Suprapubic skin (tissue), 4 donors: ENCODE results near the gene SHC3. TPM values are rescaled to one million over a fixed set of nuclear protein-coding genes. Genes with fewer than 3 reads are reported as not detected.

ENCODE experiments used
- DNase-seq, 2 donors: peaks; one replicate each; pipeline ENCODE4 v3.0.0-alpha.2; 2019; ENCODE audit warnings: low spot score in 2 of 2
- H3K27ac ChIP-seq: fragments of 200-600 bp; sonication (generic); one replicate; pipeline ENCODE4 v1.5.1; 2019
- H3K27me3 ChIP-seq: fragments of 200-600 bp; sonication (generic); one replicate; pipeline ENCODE4 v1.5.1; 2019
- H3K36me3 ChIP-seq: fragments of 200-600 bp; sonication (generic); one replicate; pipeline ENCODE4 v1.5.1; 2019
- H3K4me1 ChIP-seq: fragments of 200-600 bp; sonication (generic); one replicate; pipeline ENCODE4 v1.5.1; 2019
- H3K4me3 ChIP-seq: fragments of 200-600 bp; sonication (generic); one replicate; pipeline ENCODE4 v1.5.1; 2019; ENCODE audit warnings: mild to moderate bottlenecking
- H3K9me3 ChIP-seq: fragments of 200-600 bp; sonication (generic); one replicate; pipeline ENCODE4 v1.5.1; 2019
- EP300 ChIP-seq: sonication (generic); formaldehyde crosslinking; IDR thresholded peaks from one replicate; pipeline ENCODE4 v1.6.1; 2017; ENCODE audit warnings: antibody characterized with exemption
- POLR2A ChIP-seq, 2 donors: fragments of 450-650 bp; IDR thresholded peaks; one replicate each; pipeline ENCODE4 v1.6.1; 2017; ENCODE audit warnings: antibody characterized with exemption in 2 of 2, mild to moderate bottlenecking in 2 of 2, moderate library complexity in 2 of 2
- POLR2AphosphoS5 ChIP-seq, 3 donors: sonication (generic); formaldehyde crosslinking; IDR thresholded peaks; one replicate each; pipeline ENCODE4 v1.6.1; 2017; ENCODE audit warnings: antibody characterized with exemption in 3 of 3
- WGBS: methylation state at CpG from one replicate; pipeline ENCODE4 v1.1.5; 2018; 5-methylcytosine and 5-hydroxymethylcytosine counted together
- total RNA-seq, 4 donors: library from RNA; depleted of rRNA; stranded (reverse); fragments of >200 nt; gene quantifications; one replicate each; pipeline ENCODE4 v1.1.0, GENCODE V29; 2016
- TF ChIP-seq, protein P1 (sequence below), 2 donors: fragments of 200-600 bp in 1 of 2; fragments of 450-650 bp in 1 of 2; sonication (generic) in 1 of 2; IDR thresholded peaks; one replicate each; pipeline ENCODE4 v1.5.1; 2016 to 2019; ENCODE audit warnings: antibody characterized with exemption in 2 of 2, mild to moderate bottlenecking in 1 of 2, moderate library complexity in 1 of 2

The SHC3 gene
- total RNA-seq, 4 donors from 2014 or later: 1.7 to 6.0 (median 3.2) TPM

DNA sequence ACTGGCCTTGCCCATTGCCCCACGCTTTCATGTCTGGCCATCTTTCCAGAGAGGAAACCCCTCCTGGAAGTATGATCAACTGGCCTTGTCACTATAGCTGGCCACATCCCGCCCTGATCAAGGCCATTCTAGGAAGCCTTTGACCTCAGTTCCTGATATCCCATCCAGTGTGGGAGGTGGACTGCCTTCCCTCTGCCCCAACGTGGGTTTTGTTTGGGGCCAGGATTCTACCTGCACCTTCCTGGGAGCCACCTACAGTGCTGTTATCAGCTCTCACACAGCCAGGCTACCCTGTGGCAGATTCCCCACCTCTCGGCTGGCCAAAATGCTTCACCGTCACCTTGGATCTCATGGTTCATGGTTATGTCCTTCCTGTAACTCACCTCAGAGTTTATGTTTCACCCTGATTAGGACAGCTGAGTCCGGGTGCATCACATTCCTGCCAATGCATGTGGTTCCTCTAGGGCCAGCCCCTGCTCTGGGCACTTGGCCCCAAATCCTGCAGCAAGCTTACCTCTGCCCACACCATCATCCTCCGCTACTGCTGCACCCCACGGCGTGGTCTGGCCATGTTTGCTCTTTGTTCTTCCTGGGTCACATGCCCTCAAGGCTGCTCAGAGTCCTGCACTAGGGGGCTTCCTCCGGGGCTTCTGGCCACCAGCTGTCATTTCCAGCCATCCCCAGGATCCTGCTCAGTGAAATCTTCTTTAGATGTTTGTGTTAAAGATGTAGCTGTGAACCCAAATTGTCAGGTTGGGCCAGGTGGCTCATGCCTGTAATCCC lies 211.5 kb downstream of the SHC3 start:
- DNase-seq: no peak
- Histone ChIP-seq H3K4me1 (no peaks in the 10 kb centered on the region), H3K27me3 (no peaks in the 10 kb centered on the region), H3K36me3 (no peaks in the 10 kb centered on the region), H3K9me3 (no peaks in the 10 kb centered on the region), H3K27ac (no peak overlapping the region), H3K4me3 (no peak overlapping the region)
- TF ChIP-seq, protein P1, sequence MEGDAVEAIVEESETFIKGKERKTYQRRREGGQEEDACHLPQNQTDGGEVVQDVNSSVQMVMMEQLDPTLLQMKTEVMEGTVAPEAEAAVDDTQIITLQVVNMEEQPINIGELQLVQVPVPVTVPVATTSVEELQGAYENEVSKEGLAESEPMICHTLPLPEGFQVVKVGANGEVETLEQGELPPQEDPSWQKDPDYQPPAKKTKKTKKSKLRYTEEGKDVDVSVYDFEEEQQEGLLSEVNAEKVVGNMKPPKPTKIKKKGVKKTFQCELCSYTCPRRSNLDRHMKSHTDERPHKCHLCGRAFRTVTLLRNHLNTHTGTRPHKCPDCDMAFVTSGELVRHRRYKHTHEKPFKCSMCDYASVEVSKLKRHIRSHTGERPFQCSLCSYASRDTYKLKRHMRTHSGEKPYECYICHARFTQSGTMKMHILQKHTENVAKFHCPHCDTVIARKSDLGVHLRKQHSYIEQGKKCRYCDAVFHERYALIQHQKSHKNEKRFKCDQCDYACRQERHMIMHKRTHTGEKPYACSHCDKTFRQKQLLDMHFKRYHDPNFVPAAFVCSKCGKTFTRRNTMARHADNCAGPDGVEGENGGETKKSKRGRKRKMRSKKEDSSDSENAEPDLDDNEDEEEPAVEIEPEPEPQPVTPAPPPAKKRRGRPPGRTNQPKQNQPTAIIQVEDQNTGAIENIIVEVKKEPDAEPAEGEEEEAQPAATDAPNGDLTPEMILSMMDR (IDR thresholded peaks at IDR 0.05): no peak
- no peak for TF ChIP-seq POLR2A (IDR thresholded peaks at IDR 0.05)
- no peak for TF ChIP-seq POLR2AphosphoS5 (IDR thresholded peaks at IDR 0.05)
- no peak for TF ChIP-seq EP300
- 76% methylated on average over 10 of the region's 10 CpGs for WGBS

DNA sequence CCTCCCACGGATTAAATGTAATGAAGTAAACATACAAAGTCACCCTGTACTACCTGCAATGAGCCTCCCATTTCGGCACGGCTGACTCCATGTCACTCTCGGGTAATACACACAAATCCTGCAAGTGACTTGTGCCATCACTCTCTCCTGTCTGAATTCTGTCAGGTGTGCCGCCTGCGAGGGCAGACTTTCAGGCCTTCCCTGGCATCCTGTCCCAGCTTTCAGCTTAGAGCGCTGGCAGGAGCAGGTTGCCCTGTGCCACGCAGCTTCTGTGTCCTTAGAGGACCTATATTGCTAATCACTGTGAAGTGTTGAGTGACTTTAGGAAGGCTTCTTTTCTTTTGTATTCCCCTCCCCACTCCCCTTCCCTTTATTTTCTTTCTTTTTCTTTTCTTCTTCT lies 213.1 kb downstream of the SHC3 start:
- no peaks in the 10 kb centered on the region for H3K4me1 ChIP-seq
- H3K4me3 ChIP-seq: no peak overlapping the region
- no peaks in the 10 kb centered on the region for H3K9me3 ChIP-seq
- no peak overlapping the region for H3K27ac ChIP-seq
- no peak for DNase-seq
- TF ChIP-seq POLR2AphosphoS5 (IDR thresholded peaks at IDR 0.05) (no peak), POLR2A (IDR thresholded peaks at IDR 0.05) (no peak), EP300 (no peak)
- TF ChIP-seq, protein P1 (IDR thresholded peaks at IDR 0.05): no peak
- H3K36me3 ChIP-seq: no peaks in the 10 kb centered on the region
- 77% methylated on average over 8 of the region's 8 CpGs for WGBS
- no peaks in the 10 kb centered on the region for H3K27me3 ChIP-seq

DNA sequence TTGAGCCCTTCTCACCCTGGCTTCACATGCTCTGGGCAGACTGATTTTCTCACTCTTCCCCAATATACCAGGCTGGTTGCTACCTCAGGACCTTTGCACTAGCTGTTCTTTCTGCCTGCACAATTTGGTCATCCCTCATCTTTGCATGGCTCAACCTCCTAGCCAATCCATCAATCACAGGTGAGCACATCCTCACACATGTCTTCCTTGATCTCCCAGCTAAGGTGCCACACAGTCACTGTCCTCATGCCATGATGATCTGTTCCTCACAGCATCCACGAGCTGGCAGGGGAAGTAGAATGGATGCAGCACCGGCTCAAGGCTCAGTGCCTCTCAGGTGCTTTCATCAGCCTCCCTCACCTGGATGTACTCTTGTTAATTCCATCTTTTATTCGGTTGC lies 218.0 kb downstream of the SHC3 start:
- DNase-seq: no peak
- Histone ChIP-seq H3K27me3 (peaks cover 7% of the 10 kb centered on the region), H3K4me1 (no peaks in the 10 kb centered on the region), H3K9me3 (no peaks in the 10 kb centered on the region), H3K4me3 (no peak overlapping the region), H3K36me3 (no peaks in the 10 kb centered on the region), H3K27ac (no peak overlapping the region)
- 85% methylated on average over 3 of the region's 3 CpGs for WGBS
- TF ChIP-seq EP300: no peak
- no peak for TF ChIP-seq POLR2AphosphoS5 (IDR thresholded peaks at IDR 0.05)
- TF ChIP-seq, protein P1 (IDR thresholded peaks at IDR 0.05): no peak
- TF ChIP-seq POLR2A (IDR thresholded peaks at IDR 0.05): no peak

DNA sequence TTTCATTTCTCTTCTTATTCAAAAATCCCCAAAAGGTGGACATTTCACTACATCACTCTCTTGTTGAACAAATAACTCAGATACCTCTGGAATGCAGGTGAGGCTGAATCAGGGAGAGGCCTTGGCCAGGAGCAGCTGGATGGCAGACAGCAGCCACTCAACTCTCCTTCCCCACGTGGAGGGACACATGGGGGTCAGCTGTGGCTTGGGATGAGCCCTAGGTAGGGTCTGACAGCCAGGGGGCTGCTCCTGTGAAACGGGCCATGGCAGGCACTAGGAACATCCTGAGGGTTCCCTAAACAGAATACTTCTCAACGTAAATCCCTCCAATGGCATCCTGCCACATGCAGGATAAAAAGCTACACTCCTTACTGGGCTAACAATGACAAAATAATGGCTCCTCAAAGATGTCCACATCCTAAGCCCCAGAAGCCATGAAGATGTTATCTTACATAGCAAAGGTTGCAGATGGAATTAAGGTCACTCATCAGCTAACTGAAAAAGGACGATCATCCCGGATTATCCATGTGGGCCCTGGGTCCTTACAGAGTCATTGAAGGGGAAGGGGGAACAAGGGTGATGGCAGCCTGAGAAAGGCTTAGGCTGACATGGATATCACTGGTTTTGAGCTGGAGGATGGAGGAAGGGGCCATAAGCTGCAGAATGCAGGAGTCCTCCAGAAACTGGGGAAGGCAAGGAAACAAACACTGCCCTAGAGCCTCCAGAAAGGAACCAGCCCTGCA lies 218.7 kb downstream of the SHC3 start:
- Histone ChIP-seq H3K36me3 (no peaks in the 10 kb centered on the region), H3K4me1 (no peaks in the 10 kb centered on the region), H3K9me3 (no peaks in the 10 kb centered on the region), H3K4me3 (no peak overlapping the region), H3K27ac (no peak overlapping the region), H3K27me3 (peaks cover 7% of the 10 kb centered on the region)
- DNase-seq: no peak
- 83% methylated on average over 5 of the region's 5 CpGs for WGBS
- TF ChIP-seq EP300: no peak
- no peak for TF ChIP-seq POLR2AphosphoS5 (IDR thresholded peaks at IDR 0.05)
- TF ChIP-seq, protein P1 (IDR thresholded peaks at IDR 0.05): no peak
- no peak for TF ChIP-seq POLR2A (IDR thresholded peaks at IDR 0.05)

DNA sequence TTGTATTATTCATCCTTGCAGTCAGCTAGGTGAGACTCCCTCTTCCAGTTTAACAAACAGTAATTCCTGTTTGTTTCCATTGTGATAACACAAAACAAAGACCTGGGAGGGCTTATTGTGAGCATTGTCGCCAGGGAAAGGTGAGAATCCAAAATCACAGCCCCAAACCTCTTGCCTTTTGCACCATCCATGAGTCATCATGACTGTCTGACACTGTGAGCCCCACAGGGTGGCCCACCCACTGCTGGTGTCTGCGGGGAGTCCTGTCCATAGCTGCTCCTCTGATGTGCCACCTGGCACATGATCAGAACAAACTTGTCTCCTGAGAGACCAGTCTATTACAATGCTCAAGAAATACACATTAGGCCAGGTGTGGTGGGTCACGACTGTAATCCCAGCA lies 221.1 kb downstream of the SHC3 start:
- DNase-seq: no peak
- no peaks in the 10 kb centered on the region for H3K36me3 ChIP-seq
- H3K4me1 ChIP-seq: peaks cover 7% of the 10 kb centered on the region
- WGBS: 84% methylated on average over 3 of the region's 3 CpGs
- no peaks in the 10 kb centered on the region for H3K9me3 ChIP-seq
- peaks cover 7% of the 10 kb centered on the region for H3K27me3 ChIP-seq
- H3K4me3 ChIP-seq: no peak overlapping the region
- TF ChIP-seq EP300 (no peak), POLR2AphosphoS5 (IDR thresholded peaks at IDR 0.05) (no peak), POLR2A (IDR thresholded peaks at IDR 0.05) (no peak)
- TF ChIP-seq, protein P1 (IDR thresholded peaks at IDR 0.05): no peak
- H3K27ac ChIP-seq: no peak overlapping the region
